Fibroblast of skin of left biceps (primary cell): Measurements from ENCODE around the gene RCAN1.
"Not testable (repeated sequence)": the region's sequence is repeated elsewhere in the genome, so short reads cannot be mapped to it uniquely, and the experiment has no call there.

ENCODE experiments used
- DNase-seq, 2 experiments: peaks; one replicate each; pipeline ENCODE4 v3.0.0-alpha.2; 2013; ENCODE audit warnings: low read depth in 2 of 2

Gene RCAN1

GRCh38 chr21:34568801-34569200, 46.1 kb downstream of the RCAN1 start:
- DNase-seq, result not testable (repeated sequence)

- no peak for DNase-seq
Measured at GRCh38 chr21:34567604-34568155, 47.2 kb downstream of the RCAN1 start.

DNA sequence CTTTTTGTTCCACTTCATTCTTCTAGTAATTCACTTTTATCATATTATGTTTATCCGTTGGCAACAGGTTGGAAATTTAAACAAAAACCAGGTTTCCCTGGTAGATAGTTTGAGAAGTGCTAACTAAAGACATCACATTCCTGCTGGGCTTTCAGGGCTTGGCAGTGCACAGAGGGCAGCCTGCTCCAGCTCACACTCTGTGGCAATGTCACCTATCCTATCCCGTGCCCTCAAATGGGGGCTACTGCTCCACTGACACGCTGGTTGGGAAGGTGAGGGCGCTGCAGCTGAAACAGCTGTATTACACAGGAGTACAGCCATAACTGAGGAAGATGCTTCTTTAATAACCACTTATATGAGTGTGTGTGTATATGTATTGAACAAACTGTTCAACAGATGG, 49.7 kb downstream of the RCAN1 start:
- no peak for DNase-seq

GRCh38 chr21:34563370-34563769, 51.5 kb downstream of the RCAN1 start:
- DNase-seq, result not testable (repeated sequence)

DNA sequence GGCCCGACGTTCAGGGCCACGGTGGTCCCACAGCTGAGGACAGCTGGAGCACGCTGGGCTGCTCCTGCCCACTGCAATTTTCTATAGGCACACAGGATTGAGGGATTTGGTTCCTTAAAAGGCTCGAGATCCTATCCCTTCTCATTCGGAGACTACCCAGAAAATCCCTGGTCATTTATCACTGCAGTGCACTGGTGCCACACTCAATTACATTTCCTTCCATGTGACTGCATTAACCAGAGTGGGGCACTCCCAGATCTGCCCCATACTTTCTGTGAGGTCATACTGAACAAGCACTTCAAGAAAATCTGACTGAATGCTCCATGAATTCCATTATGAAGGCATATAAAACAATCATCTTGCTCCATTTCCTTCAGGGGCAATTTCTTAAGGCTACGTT, 53.1 kb downstream of the RCAN1 start:
- no peak for DNase-seq

- no peak for DNase-seq
Measured at GRCh38 chr21:34560609-34561008, 54.3 kb downstream of the RCAN1 start.

DNA sequence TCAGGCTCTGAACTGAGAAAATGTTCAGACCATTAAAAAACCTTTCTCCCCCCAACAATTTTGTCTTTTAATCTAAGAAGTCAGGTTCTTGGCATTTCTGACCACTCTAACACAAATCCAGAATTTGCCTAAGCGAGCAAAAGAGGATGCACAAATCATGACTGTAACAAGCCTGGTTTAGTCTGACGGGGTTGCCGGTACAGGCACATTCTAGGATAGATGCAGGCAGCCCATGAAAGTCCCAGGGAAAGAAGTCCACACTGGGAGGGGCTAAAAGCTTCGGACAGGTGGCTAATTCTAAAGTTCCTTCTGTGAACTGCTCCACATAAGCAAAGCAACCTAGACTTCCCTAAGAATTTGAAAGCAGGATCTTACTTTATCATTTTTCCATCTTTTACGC, 54.9 kb downstream of the RCAN1 start:
- DNase-seq, result no peak

DNA sequence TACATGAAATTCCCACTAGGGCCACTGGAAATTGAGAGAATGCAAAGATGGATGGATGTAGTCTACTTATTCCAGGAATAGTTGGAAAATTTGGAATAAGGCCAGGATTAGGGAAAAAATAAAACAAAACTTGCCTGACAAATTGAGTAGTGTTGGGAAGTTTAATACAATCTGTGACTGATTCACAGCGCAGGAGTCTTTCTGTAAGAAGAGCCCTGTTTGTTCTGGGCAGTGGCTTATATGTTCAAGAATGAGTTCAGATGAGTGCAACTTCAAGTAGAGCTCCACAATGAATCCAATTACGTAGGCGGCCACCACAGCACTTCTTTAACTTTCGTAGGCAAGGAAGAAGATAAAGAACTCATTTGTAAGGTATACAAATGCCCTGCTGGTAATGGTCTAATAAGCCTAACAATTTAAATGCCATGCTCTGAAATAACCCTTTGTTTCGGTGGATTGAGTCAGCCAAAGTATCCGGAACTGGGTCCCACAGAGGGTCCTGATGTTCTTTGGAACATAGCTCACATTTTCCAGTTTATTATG, 55.8 kb downstream of the RCAN1 start:
- DNase-seq, result no peak

- DNase-seq, result no peak
Measured at GRCh38 chr21:34558166-34558565, 56.7 kb downstream of the RCAN1 start.

DNA sequence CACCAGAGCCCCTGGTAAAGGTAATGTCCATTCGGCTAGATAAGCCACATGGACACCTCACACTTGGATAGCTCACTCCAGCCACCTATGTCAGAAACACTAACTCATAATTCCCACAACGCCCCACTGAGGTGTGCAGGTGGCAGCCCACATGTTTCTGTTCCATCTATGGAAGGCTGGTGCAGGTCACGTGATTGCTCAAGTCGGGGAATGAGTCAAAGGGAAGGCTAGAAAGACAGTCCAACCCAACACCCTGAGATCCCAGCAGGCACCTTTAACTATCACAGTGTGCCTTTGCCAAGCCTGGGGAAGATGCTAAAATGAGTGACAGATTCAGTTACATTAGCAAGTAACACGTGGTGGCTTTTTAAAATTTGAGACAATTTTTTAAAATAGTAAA, 57.7 kb downstream of the RCAN1 start:
- no peak for DNase-seq

DNA sequence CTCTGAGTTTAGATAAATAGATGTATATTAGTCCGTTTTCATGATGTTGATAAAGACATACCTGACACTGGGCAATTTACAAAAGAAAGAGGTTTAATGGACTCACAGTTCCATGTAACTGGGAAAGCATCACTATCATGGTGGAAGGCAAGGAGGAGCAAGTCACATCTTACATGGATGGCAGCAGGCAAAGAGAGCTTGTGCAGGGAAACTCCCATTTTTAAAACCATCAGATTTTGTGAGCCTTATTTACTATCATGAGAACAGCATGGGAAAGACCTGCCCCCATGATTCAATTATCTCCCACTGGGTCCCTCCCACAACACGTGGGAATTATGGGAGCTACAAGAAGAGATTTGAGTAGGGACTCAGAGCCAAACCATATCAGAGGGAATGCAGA, 60.2 kb downstream of the RCAN1 start:
- not testable (repeated sequence) for DNase-seq

DNA sequence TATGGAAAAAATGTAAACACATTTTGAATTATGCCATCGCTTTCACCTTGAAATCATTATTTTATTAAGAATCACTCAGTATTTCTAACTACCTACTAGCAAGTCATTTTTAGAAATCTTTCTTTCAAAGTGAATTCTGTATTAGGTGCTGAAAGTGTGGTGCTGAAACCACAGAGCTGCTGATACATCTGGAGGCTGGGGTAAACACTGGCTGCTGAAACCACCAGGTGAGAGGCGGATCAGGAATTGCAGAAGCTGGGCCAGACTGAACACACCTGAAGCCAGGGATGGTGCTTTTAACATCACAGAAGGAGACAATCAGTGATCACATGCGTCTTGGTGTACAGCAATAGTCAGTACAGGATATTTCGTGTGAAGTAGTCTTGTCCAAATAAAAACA, 60.7 kb downstream of the RCAN1 start:
- DNase-seq, result no peak

- DNase-seq, result peak; percentile 72 to 76
Measured at GRCh38 chr21:34553151-34553952, 61.6 kb downstream of the RCAN1 start.

DNA sequence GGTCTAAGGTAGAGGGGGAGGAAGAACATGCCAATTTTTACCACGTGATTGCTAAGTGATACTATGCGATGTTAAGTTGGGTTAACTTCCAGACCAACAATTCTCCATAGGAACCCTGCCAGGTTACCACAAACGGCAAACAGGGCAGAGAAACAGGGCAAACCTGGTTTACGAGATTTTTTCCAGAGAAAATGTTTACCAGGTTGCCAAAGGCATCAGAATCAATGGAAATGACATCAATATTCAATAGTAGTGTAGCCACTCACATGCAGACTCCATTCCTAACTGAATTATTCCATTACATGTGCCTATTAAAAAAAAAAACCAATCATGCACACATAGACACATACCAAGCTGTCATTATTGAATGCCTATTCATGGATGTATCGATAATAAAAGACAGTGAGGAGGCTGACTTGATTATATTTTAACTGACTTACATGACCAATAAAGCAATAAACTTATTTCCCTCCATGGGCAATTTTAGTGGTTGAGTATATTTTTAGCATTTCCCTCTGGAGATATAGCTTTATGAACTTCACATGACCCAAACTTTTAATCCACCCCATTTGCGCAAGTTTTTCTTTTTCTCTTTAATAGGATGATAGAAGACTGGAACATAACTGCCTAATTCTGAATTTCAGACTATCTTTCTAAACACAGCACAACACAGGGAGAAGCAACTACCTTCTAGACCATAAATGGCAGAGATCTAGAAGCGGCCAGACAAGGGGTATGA, 62.4 kb downstream of the RCAN1 start:
- DNase-seq, result peak in 1 of 2 experiments; percentile 51

DNA sequence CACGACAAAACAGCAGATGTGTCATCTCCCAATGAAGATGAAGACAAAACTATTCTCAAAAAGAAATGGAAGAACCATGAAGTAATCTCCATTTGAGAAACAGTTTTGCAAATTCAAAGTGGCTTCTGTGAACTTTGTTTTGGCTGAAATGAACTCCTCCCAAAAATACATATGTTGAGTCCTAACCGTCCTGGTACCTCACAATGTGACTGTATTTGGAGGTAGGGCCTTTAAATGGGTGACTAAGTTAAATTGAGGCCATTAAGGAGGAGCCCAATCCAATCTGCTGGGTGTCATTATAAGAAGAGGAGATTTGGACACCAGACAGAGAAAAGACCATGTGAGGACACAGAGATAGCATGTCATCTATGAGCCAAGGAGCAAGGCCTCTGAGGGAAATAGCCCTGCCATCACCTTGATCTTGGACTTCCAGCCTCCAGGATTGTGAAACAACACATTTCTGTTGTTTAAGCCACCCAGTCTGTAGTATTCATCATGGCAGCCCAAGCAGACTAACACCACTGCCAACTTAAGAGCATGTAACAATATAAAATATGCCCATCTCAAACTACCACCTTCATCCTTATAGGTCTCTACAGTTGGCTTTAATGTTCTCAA, 64.6 kb downstream of the RCAN1 start:
- DNase-seq, result no peak

DNA sequence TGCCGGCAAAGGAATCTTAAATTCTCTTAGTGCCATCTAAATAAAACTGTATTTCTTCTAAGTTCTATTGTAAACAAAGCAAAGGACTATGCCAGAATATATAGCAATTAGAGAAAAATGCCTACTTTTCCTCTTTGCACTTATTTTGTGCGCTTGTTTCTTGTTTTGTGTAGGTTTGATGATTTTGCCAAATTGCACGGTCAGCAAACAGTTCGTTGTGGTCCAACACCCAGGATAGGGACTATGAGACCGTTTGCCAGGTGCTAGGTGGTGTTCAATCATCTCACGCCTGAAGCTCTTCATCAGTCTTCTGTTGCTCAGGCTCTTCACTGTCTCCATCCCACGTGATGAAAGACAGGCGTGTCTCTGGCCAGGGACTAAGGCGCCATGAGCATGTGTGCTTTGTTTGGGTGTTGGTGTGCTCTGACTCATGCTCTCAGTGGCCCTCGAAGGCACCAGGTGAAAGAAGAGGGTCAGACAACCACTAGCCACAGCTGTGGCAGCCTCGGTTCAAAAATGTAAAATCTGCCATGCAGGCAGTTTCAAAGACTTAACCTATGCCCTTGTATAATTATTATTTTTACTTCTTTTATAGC, 66.0 kb downstream of the RCAN1 start:
- no peak for DNase-seq

GRCh38 chr21:34546542-34546941, 68.4 kb downstream of the RCAN1 start:
- no peak for DNase-seq

- peak; percentile 81 to 83 for DNase-seq
Measured at GRCh38 chr21:34545079-34545884, 69.6 kb downstream of the RCAN1 start.

DNA sequence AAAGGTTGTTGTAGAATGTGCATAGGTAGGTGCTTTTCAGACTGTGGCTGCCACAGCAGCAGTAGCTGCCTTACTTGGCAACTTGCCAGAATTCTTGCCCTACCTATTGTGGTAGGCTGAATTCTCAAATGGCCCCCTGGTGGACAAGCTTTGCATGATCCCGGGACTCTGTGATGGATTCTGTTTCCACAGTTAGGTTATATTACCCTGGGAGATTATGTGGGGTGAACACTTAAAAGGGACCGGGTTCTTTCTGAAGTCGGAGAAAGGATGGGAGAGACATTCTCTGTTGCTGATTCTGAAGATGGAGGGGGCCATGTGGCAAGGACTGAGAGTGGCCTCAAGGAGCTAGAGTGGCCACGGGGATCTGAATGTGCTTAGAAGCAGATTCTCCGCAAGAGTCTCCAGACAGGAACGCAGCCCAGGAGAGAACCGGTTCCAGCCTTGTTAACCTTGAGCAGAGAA, 70.8 kb downstream of the RCAN1 start:
- no peak for DNase-seq

GRCh38 chr21:34543017-34543416, 71.9 kb downstream of the RCAN1 start:
- DNase-seq, result no peak

DNA sequence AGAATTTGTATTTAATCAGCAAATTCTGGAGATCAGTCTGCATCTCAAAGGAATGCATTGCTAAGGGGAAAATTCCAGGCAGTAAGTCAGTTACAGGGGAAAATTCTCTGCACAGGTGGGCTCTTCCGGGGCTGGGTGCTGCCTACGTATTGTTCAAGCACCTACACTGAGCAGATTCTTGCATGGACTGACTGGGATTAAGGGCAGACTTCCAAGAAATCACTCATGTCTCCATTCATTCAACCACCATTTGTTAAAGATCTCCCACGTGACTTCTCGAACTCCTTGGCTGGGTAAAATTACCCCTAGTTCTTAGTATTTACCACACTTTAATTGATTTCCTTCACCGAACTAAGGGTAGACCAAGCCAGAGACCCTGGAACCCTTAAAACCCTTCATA, 74.7 kb downstream of the RCAN1 start:
- DNase-seq, result no peak
